MM.1S (cell line): ENCODE results near the gene TMEM175.

Source experiments
- EZH2 ChIP-seq: fragments of 300-600 bp; sonication (generic); optimal IDR thresholded peaks from 2 replicates; pipeline ENCODE3; 2017; ENCODE audit warnings: low read depth, mild to moderate bottlenecking, antibody characterized with exemption, low read length, mixed read lengths
- EZH2phosphoT487 ChIP-seq: fragments of 300-600 bp; sonication (generic); IDR thresholded peaks from 2 replicates; pipeline ENCODE4 v1.6.1; 2018; ENCODE audit warnings: antibody characterized with exemption, low read length
- TF ChIP-seq, protein P1 (sequence below): fragments of 300-600 bp; sonication (generic); IDR thresholded peaks from 2 replicates; pipeline ENCODE4 v1.5.1; 2016; ENCODE audit warnings: antibody characterized with exemption, low read length, mixed read lengths

DNA sequence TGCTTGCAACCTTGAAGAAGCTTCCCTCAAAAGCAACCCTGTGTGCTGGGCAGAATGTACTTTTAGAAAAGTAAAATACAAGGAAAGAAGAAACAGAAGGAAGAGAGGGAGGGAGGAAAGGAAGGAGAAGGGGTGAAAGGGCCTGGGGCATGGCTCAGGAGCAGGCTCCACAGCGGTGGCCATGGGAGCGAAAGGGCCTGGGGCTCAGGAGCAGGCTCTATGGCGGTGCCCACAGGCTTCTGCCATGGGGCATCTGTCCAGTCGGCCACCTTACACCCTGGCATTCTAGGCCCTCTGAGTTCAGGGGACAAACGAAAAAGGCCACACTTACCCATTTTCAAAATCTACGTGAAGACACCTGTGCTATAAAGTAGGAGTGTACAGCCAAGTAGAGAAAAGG, 31.5 kb upstream of the TMEM175 start:
- no peak for TF ChIP-seq EZH2phosphoT487
- TF ChIP-seq, protein P1, sequence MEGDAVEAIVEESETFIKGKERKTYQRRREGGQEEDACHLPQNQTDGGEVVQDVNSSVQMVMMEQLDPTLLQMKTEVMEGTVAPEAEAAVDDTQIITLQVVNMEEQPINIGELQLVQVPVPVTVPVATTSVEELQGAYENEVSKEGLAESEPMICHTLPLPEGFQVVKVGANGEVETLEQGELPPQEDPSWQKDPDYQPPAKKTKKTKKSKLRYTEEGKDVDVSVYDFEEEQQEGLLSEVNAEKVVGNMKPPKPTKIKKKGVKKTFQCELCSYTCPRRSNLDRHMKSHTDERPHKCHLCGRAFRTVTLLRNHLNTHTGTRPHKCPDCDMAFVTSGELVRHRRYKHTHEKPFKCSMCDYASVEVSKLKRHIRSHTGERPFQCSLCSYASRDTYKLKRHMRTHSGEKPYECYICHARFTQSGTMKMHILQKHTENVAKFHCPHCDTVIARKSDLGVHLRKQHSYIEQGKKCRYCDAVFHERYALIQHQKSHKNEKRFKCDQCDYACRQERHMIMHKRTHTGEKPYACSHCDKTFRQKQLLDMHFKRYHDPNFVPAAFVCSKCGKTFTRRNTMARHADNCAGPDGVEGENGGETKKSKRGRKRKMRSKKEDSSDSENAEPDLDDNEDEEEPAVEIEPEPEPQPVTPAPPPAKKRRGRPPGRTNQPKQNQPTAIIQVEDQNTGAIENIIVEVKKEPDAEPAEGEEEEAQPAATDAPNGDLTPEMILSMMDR: no peak
- TF ChIP-seq EZH2: no peak
